Mucosa of stomach (tissue), 1 donor: Measurements from ENCODE around the gene XYLT1.

ENCODE experiments used
- H3K27me3 ChIP-seq: one replicate; pipeline ENCODE4 v1.7.0; 2013; ENCODE audit warnings: mild to moderate bottlenecking, low read length; ENCODE audit not compliant: control insufficient read depth, insufficient read depth
- H3K36me3 ChIP-seq: one replicate; pipeline ENCODE4 v1.7.0; 2013; ENCODE audit warnings: low read length; ENCODE audit not compliant: control insufficient read depth, insufficient read depth
- H3K4me1 ChIP-seq: one replicate; pipeline ENCODE4 v1.7.0; 2013; ENCODE audit warnings: mild to moderate bottlenecking, low read length; ENCODE audit not compliant: control insufficient read depth, insufficient read depth
- H3K4me3 ChIP-seq: one replicate; pipeline ENCODE4 v1.7.0; 2013; ENCODE audit warnings: low read length
- H3K9ac ChIP-seq: one replicate; pipeline ENCODE4 v1.7.0; 2013; ENCODE audit warnings: mild to moderate bottlenecking, low read length, moderate library complexity
- H3K9me3 ChIP-seq: one replicate; pipeline ENCODE4 v1.7.0; 2013; ENCODE audit warnings: mild to moderate bottlenecking, low read length, moderate library complexity; ENCODE audit not compliant: control insufficient read depth
- donor health status: Pancreatic carcinoma.

Gene XYLT1

GRCh38 chr16:17327664-17328335, 143.0 kb downstream of the XYLT1 start:
- H3K36me3 ChIP-seq: no peaks in the 10 kb centered on the region
- no peak overlapping the region for H3K9ac ChIP-seq
- H3K9me3 ChIP-seq: no peaks in the 10 kb centered on the region
- H3K4me3 ChIP-seq: no peak overlapping the region
- peaks cover 16% of the 10 kb centered on the region for H3K4me1 ChIP-seq
- H3K27me3 ChIP-seq: no peaks in the 10 kb centered on the region

GRCh38 chr16:17325476-17326143, 145.2 kb downstream of the XYLT1 start:
- H3K4me3 ChIP-seq: no peak overlapping the region

DNA sequence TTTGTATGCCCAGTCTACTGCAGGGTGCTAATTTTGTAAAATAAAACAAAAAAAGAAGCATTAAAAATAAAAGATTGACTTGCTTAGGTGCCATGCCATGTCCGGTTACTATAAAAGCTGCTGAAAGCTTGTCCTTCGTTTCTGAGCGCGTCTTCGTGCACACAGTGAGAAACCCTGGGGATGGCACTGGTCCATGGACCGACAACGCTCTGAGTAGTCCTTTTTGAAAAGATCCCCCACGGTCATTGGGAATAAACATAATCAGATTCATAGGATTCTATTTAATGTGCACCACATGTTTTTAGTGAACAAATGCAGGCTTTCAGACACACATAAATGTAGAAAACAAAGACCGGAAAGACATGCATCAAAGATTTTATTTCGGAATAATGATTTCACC, 146.3 kb downstream of the XYLT1 start:
- H3K9me3 ChIP-seq: no peaks in the 10 kb centered on the region
- no peaks in the 10 kb centered on the region for H3K27me3 ChIP-seq
- H3K4me3 ChIP-seq: no peak overlapping the region
- H3K4me1 ChIP-seq: peaks cover 5% of the 10 kb centered on the region
- H3K9ac ChIP-seq: no peak overlapping the region
- H3K36me3 ChIP-seq: no peaks in the 10 kb centered on the region

More at GRCh38 chr16:17325476-17326143, 145.2 kb downstream of the XYLT1 start:
- H3K9me3 ChIP-seq: no peaks in the 10 kb centered on the region
- H3K27me3 ChIP-seq: no peaks in the 10 kb centered on the region
- no peaks in the 10 kb centered on the region for H3K36me3 ChIP-seq
- peaks cover 16% of the 10 kb centered on the region for H3K4me1 ChIP-seq
- H3K9ac ChIP-seq: no peak overlapping the region

- no peaks in the 10 kb centered on the region for H3K36me3 ChIP-seq
- H3K4me1 ChIP-seq: peaks cover 3% of the 10 kb centered on the region
- no peak overlapping the region for H3K4me3 ChIP-seq
- H3K27me3 ChIP-seq: no peaks in the 10 kb centered on the region
- H3K9ac ChIP-seq: no peak overlapping the region
- H3K9me3 ChIP-seq: no peaks in the 10 kb centered on the region
Measured at GRCh38 chr16:17323171-17323570, 147.6 kb downstream of the XYLT1 start.

DNA sequence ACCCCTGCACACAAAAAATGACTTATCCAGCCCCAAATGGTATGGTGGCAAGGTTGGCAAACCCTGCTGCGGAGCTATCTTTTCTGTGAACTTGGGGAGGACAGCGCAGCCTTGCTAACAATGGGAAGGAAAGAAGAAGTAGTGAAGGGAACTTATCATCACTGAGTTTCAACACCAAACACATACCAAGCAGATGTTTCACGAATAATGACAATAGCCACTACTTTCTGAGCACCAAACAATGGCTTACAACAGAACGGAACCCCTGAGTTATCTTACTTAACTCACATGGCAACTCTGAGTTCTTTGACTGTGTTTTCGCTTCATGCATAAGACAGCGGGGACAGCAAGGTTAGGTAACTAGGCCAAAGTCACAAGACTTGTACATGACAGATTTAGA, 148.9 kb downstream of the XYLT1 start:
- Histone ChIP-seq H3K9me3 (no peaks in the 10 kb centered on the region), H3K4me1 (peaks cover 6% of the 10 kb centered on the region), H3K4me3 (no peak overlapping the region), H3K9ac (no peak overlapping the region), H3K36me3 (no peaks in the 10 kb centered on the region), H3K27me3 (no peaks in the 10 kb centered on the region)

DNA sequence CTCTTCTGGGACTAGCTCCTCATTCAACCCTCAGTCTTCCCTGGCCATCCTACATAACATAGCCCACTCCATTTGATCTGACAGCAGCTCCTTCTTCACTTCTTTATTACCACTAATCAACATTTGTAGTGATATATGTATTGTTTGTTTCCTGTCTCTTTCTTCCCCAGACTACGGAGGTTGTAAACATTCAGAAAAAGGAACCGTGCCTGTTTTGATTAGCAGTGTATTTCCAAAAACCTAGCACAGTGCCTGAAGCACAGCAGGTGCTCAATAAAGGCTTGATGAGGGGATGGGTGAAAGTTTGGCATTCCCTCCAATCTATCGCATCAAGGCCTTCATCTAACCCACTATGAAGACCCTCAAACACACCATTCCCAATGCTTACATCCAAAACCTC, 150.8 kb downstream of the XYLT1 start:
- Histone ChIP-seq H3K9me3 (no peaks in the 10 kb centered on the region), H3K4me1 (peaks cover 6% of the 10 kb centered on the region), H3K4me3 (no peak overlapping the region), H3K27me3 (no peaks in the 10 kb centered on the region), H3K36me3 (no peaks in the 10 kb centered on the region), H3K9ac (no peak overlapping the region)

- Histone ChIP-seq H3K9ac (no peak overlapping the region), H3K36me3 (no peaks in the 10 kb centered on the region)
Measured at GRCh38 chr16:17318238-17318637, 152.5 kb downstream of the XYLT1 start.

DNA sequence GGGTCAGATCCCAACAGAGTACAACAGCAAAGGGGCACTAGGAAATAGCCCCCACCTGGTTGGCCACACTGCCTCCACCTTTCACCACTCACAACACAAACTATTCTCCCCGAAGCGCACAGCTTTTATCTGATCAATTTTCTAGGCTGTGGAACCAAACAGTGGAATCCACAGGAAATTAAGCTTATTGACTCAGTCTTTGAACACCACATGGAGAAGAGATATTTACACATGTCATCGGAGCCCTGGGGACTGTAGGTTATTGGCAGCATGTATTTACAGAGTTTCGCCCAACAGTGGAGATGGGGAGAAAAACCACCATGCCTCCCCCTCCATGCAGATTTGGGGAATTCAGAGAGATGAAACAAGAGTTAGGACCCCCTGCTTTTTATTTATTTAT, 154.8 kb downstream of the XYLT1 start:
- Histone ChIP-seq H3K9me3 (no peaks in the 10 kb centered on the region), H3K9ac (no peak overlapping the region), H3K4me3 (no peak overlapping the region), H3K4me1 (peaks cover 34% of the 10 kb centered on the region), H3K36me3 (no peaks in the 10 kb centered on the region), H3K27me3 (no peaks in the 10 kb centered on the region)

More at GRCh38 chr16:17318238-17318637, 152.5 kb downstream of the XYLT1 start:
- H3K4me1 ChIP-seq: peaks cover 12% of the 10 kb centered on the region
- no peaks in the 10 kb centered on the region for H3K27me3 ChIP-seq
- H3K4me3 ChIP-seq: no peak overlapping the region
- no peaks in the 10 kb centered on the region for H3K9me3 ChIP-seq

- no peaks in the 10 kb centered on the region for H3K27me3 ChIP-seq
- H3K9ac ChIP-seq: no peak overlapping the region
- H3K36me3 ChIP-seq: no peaks in the 10 kb centered on the region
- H3K9me3 ChIP-seq: no peaks in the 10 kb centered on the region
- H3K4me1 ChIP-seq: peaks cover 35% of the 10 kb centered on the region
- H3K4me3 ChIP-seq: no peak overlapping the region
Measured at GRCh38 chr16:17313793-17314547, 156.8 kb downstream of the XYLT1 start.

DNA sequence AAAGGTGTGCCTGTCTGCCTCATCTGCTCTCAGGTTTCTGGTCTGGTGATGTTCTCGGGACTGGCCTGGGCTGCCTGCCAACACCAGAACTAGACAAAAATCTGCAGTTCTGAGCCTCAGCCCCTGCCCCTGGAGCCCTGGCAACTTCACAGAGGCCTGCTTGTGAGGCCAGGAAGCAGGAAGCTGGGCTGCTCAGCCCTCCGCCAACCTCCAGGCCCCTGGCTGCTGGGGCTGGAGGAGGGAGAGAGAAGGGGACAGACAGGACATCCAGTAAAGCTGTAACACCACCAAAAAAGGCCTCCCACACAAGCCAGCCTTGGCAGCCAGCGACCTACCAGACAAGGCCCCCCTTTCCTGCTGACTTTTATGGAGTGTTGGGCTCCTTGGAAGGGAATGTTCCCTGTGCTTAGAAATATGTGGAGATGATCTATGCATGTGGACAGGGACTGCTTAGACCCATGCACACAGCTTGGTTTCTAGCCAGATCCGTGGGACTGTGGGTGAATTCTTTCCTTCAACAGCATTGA, 157.6 kb downstream of the XYLT1 start:
- Histone ChIP-seq H3K4me1 (peaks cover 32% of the 10 kb centered on the region), H3K4me3 (no peak overlapping the region), H3K9ac (no peak overlapping the region), H3K36me3 (no peaks in the 10 kb centered on the region), H3K9me3 (no peaks in the 10 kb centered on the region), H3K27me3 (no peaks in the 10 kb centered on the region)

GRCh38 chr16:17312094-17312710, 158.6 kb downstream of the XYLT1 start:
- peaks cover 33% of the 10 kb centered on the region for H3K4me1 ChIP-seq

More at GRCh38 chr16:17312094-17312710, 158.6 kb downstream of the XYLT1 start:
- peak overlapping the region; percentile 11 for H3K9ac ChIP-seq
- no peaks in the 10 kb centered on the region for H3K36me3 ChIP-seq
- H3K4me3 ChIP-seq: no peak overlapping the region
- H3K27me3 ChIP-seq: no peaks in the 10 kb centered on the region
- no peaks in the 10 kb centered on the region for H3K9me3 ChIP-seq
